PC-3 (cell line): ENCODE results near the gene TSKU. TPM values are rescaled to one million over a fixed set of nuclear protein-coding genes. Genes with fewer than 3 reads are reported as not detected.
A peak's percentile ranks its signal among the peaks of the same experiment; 100 is the strongest.
"Not testable (repeated sequence)": the region's sequence is repeated elsewhere in the genome, so short reads cannot be mapped to it uniquely, and the experiment has no call there.

Source experiments
- ATAC-seq: fragments of 200-7000 bp; cut with Tn5 transposase; 2 replicates; pipeline ENCODE4 v1.9.1; 2020; ENCODE audit warnings: mild to moderate bottlenecking, moderate library complexity
- Bru-seq: library from RNA; stranded (reverse); fragments of 400-500 nt; gene quantifications from one replicate; lab custom pipeline; 2021; lab: Mats Ljungman, UMichigan
- BruChase-seq, 2 experiments: library from RNA; stranded (reverse); fragments of 400-500 nt; gene quantifications; one replicate each; lab custom pipeline; 2021; lab: Mats Ljungman, UMichigan
- BruUV-seq: library from RNA; stranded (reverse); fragments of 400-500 nt; replicated peaks from 2 replicates; lab custom pipeline; 2021; lab: Mats Ljungman, UMichigan
- CTCF ChIA-PET: fragments of 300-600 bp; sonication (Branson Sonifier 250); formaldehyde crosslinking; loops from one replicate; lab custom pipeline; 2022; ENCODE audit warnings: antibody characterized with exemption; lab: Charles Lee
- POLR2A ChIA-PET: fragments of 300-600 bp; sonication (Branson Sonifier 250); formaldehyde crosslinking; loops from one replicate; lab custom pipeline; 2022; ENCODE audit warnings: antibody characterized with exemption; ENCODE audit not compliant: unreplicated experiment; lab: Charles Lee
- DNase-seq: peaks from one replicate; pipeline ENCODE4 v3.0.0-alpha.2; 2015
- H2AFZ ChIP-seq: fragments of 300-600 bp; sonication (generic); 2 replicates; pipeline ENCODE4 v1.6.0; 2016; ENCODE audit warnings: antibody characterized with exemption, low read length
- H3F3A ChIP-seq: fragments of 300-600 bp; sonication (generic); one replicate; pipeline ENCODE4 v1.6.0; 2017; ENCODE audit warnings: antibody characterized with exemption, low read length, control low read depth, mild to moderate bottlenecking; ENCODE audit not compliant: unreplicated experiment
- H3K27ac ChIP-seq: fragments of 300-600 bp; sonication (generic); 2 replicates; pipeline ENCODE4 v1.5.1; 2016; ENCODE audit warnings: mild to moderate bottlenecking, low read length
- H3K27me3 ChIP-seq: fragments of 300-600 bp; sonication (generic); 2 replicates; pipeline ENCODE4 v1.6.1; 2016; ENCODE audit warnings: low read length, mixed read lengths
- H3K36me3 ChIP-seq: fragments of 300-600 bp; sonication (generic); 2 replicates; pipeline ENCODE4 v1.6.1; 2016; ENCODE audit warnings: low read depth, mixed run types, low read length, mixed read lengths
- H3K4me1 ChIP-seq: fragments of 300-600 bp; sonication (generic); 2 replicates; pipeline ENCODE4 v1.5.1; 2016; ENCODE audit warnings: low read length; ENCODE audit not compliant: insufficient read depth
- H3K4me2 ChIP-seq: fragments of 300-600 bp; sonication (generic); 2 replicates; pipeline ENCODE4 v1.6.0; 2016; ENCODE audit warnings: low read length
- H3K4me3 ChIP-seq: fragments of 300-600 bp; sonication (generic); 2 replicates; pipeline ENCODE4 v1.5.1; 2016; ENCODE audit warnings: mild to moderate bottlenecking, low read length, mixed read lengths
- H3K79me2 ChIP-seq: fragments of 300-600 bp; sonication (generic); 2 replicates; pipeline ENCODE4 v1.6.1; 2017; ENCODE audit warnings: low read length, mixed read lengths
- H3K9ac ChIP-seq: fragments of 300-600 bp; sonication (generic); 2 replicates; pipeline ENCODE4 v1.6.0; 2016; ENCODE audit warnings: mild to moderate bottlenecking, low read length
- H3K9me2 ChIP-seq: fragments of 300-600 bp; sonication (generic); replicated peaks from 2 replicates; pipeline ENCODE4 v1.6.1; 2016; ENCODE audit warnings: mixed run types, low read length, mixed read lengths
- H3K9me3 ChIP-seq: fragments of 300-600 bp; sonication (generic); 2 replicates; pipeline ENCODE4 v1.6.1; 2016; ENCODE audit warnings: low read length, mixed read lengths
- H4K20me1 ChIP-seq: fragments of 300-600 bp; sonication (generic); 2 replicates; pipeline ENCODE4 v1.6.1; 2016; ENCODE audit warnings: low read length, mixed read lengths
- CTCF ChIP-seq: fragments of 300-600 bp; sonication (generic); conservative IDR thresholded peaks from 2 replicates; pipeline ENCODE4 v1.5.1; 2017; ENCODE audit warnings: antibody characterized with exemption, low read depth, mild to moderate bottlenecking, low read length
- EZH2 ChIP-seq: fragments of 300-600 bp; sonication (generic); IDR thresholded peaks from one replicate; pipeline ENCODE4 v1.6.1; 2017; ENCODE audit warnings: antibody characterized with exemption, mild to moderate bottlenecking, low read length; ENCODE audit not compliant: unreplicated experiment
- EZH2phosphoT487 ChIP-seq: fragments of 300-600 bp; sonication (generic); IDR thresholded peaks from 2 replicates; pipeline ENCODE4 v1.6.1; 2018; ENCODE audit warnings: mild to moderate bottlenecking, antibody characterized with exemption, low read length, borderline replicate concordance
- intact Hi-C: fragments of 100-400 bp; cut with micrococcal nuclease; formaldehyde crosslinking; loops from 2 replicates; pipeline ENCODE4 v1.9.0; 2023
- long read RNA-seq: library from polyadenylated mRNA; unstranded; transcript quantifications from one replicate; pipeline ENCODE4 v2.0.0, GENCODE V29; 2021; ENCODE audit not compliant: unreplicated experiment
- total RNA-seq: library from RNA; depleted of rRNA; stranded (reverse); fragments of >200 nt; gene quantifications from 2 replicates; pipeline ENCODE4 v1.2.3, GENCODE V29; 2014; rRNA removed

Gene TSKU
- total RNA-seq (32.1 and 39.2 TPM in 2 replicates), Bru-seq, nascent RNA (percentile 62 among the genes with signal in this experiment), BruChase-seq, experiment 1, labeled RNA remaining after a 6-hour chase (percentile 64 among the genes with signal in this experiment), BruChase-seq, experiment 2, labeled RNA remaining after a 2-hour chase (percentile 66 among the genes with signal in this experiment)
- long read RNA-seq, transcript TSKU-201 (2 exons, 2,712 nt): major isoform, 42 of 63 reads
- long read RNA-seq, partial matches to known transcripts: 18 of 63 reads
- long read RNA-seq, other reads (novel, unspliced or antisense): 3 of 63 reads

GRCh38 chr11:76783294-76783895 is at the start of gene TSKU:
Gene TSKU (plus strand): TSS chr11:76783356. CDS start chr11:76795617, 12,261 bp downstream.
- no peaks in the 10 kb centered on the region for H3K27me3 ChIP-seq
- no peaks in the 10 kb centered on the region for H3K9me3 ChIP-seq
- peaks cover 19% of the 10 kb centered on the region for H4K20me1 ChIP-seq
- H3K79me2 ChIP-seq: peaks cover 48% of the 10 kb centered on the region
- TF ChIP-seq EZH2phosphoT487 (no peak), EZH2 (no peak), CTCF (no peak)
- no TSS peak for BruUV-seq
- ChIA-PET POLR2A (no interaction called here), CTCF (no interaction called here)
- H3K27ac ChIP-seq: peak within 1 kb of the TSS; percentile 68
- intact Hi-C loops: loop anchor here (5.0 kb wide), 1 partner anchor 51 kb away; no protein-coding TSS in a partner anchor
- peak within 1 kb of the TSS; percentile 92 for H3K4me3 ChIP-seq
- peak within 1 kb of the TSS; percentile 97 for H3K9ac ChIP-seq
- peak; percentile 30 for ATAC-seq
- no peaks in the 10 kb centered on the region for H3K9me2 ChIP-seq
- peak within 1 kb of the TSS; percentile 98 for H3K4me2 ChIP-seq
- H2AFZ ChIP-seq: peak within 1 kb of the TSS; percentile 86
- peak; percentile 27 for DNase-seq
- 0 out of 2 replicates have a peak, but pooled peaks cover 4% of the 10 kb centered on the region for H3K36me3 ChIP-seq
- peaks cover 21% of the 10 kb centered on the region for H3K4me1 ChIP-seq
- no peaks in the 10 kb centered on the region for H3F3A ChIP-seq

- H3K4me3 ChIP-seq, BruUV-seq, H3K9me3 ChIP-seq, H3F3A ChIP-seq, H3K27me3 ChIP-seq, H4K20me1 ChIP-seq, H3K79me2 ChIP-seq, H3K9me2 ChIP-seq, H3K9ac ChIP-seq, H3K4me1 ChIP-seq, H3K27ac ChIP-seq, H2AFZ ChIP-seq, H3K36me3 ChIP-seq, H3K4me2 ChIP-seq: not testable (repeated sequence)
- peak; percentile 58 for TF ChIP-seq CTCF
- intact Hi-C loops: loop anchor here (1.0 to 5.0 kb wide), 4 partner anchors 48 to 313 kb away; partner anchors contain the start of gene TSKU
- ChIA-PET CTCF (interaction anchor here (0.6 to 2.9 kb wide), 12 partner anchors 12 to 312 kb away, joined by 3 to 52 read pairs (median 5); no protein-coding TSS in a partner anchor), POLR2A (interaction anchor here (0.6 to 0.7 kb wide), 3 partner anchors 64 to 140 kb away, joined by 3 to 5 read pairs (median 4); no protein-coding TSS in a partner anchor)
- peak; percentile 91 for DNase-seq
- peak; percentile 92 for ATAC-seq
Observed at GRCh38 chr11:76733906-76734305, 49.2 kb upstream of the TSKU start.
